Neutrophil (primary cell): Measurements from ENCODE around the gene DMBT1.

ENCODE experiments used
- H3K27ac ChIP-seq: fragments of 200-600 bp; sonication (generic); 2 replicates; pipeline ENCODE4 v1.5.1; 2016; ENCODE audit warnings: mild to moderate bottlenecking, moderate library complexity
- H3K27me3 ChIP-seq: fragments of 200-600 bp; sonication (generic); 2 replicates; pipeline ENCODE4 v1.6.0; 2016; ENCODE audit warnings: mild to moderate bottlenecking
- H3K36me3 ChIP-seq: fragments of 200-600 bp; sonication (generic); 2 replicates; pipeline ENCODE4 v1.5.1; 2017
- H3K4me1 ChIP-seq, 2 experiments: fragments of 200-600 bp in 1 of 2; sonication (generic) in 1 of 2; 1 replicate in 1 of 2; 2 replicates in 1 of 2; pipeline versions ENCODE4 v1.5.1 to v1.6.1; 2013 to 2016; ENCODE audit warnings: low read depth in 1 of 2, low read length in 1 of 2, mild to moderate bottlenecking in 1 of 2, moderate library complexity in 1 of 2; ENCODE audit not compliant: control insufficient read depth in 1 of 2, insufficient read depth in 1 of 2
- H3K4me3 ChIP-seq, 2 experiments: fragments of 200-600 bp in 1 of 2; sonication (generic) in 1 of 2; 1 replicate in 1 of 2; 2 replicates in 1 of 2; pipeline ENCODE4 v1.5.1; 2013 to 2016; ENCODE audit warnings: low read depth in 1 of 2, low read length in 1 of 2, mild to moderate bottlenecking in 1 of 2, moderate library complexity in 1 of 2
- H3K9me3 ChIP-seq: fragments of 200-600 bp; sonication (generic); 2 replicates; pipeline ENCODE4 v1.5.1; 2016
- TF ChIP-seq, protein P1 (sequence below): fragments of 200-600 bp; sonication (generic); IDR thresholded peaks from 2 replicates; pipeline ENCODE4 v1.5.1; 2016; ENCODE audit warnings: antibody characterized with exemption

DMBT1 gene

DNA sequence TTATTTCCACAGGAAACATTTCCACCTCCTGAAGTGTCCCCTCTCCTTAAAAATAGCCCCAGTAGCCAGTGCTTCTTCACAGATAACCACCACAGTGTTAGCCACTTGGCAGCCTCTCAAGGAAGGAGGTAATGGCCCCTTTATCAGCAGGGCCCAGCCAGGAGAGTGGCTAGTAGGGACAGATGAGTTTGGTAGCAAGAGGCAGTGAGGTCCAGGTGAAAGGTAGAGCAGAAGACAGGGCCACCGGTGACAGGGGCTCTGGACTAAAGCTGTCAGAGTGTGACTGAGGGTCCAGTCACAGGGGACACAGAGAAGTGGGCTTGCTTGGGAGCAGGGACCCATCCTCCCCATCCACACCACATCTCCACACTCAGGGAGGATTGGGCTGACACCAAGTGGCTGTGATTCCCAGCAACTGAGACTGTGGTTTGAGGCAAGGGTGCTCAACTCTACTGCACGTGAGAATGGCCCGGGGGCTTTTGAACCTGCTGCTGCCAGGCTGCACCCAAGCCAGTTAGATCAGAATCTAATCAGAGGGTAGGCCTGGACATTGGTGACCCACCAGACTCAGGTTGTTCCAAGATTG lies 86.9 kb downstream of the DMBT1 start:
- Histone ChIP-seq H3K9me3 (no peaks in the 10 kb centered on the region), H3K27ac (no peak overlapping the region), H3K27me3 (peaks cover 9% of the 10 kb centered on the region), H3K4me3 (no peak overlapping the region), H3K36me3 (no peaks in the 10 kb centered on the region), H3K4me1 (no peaks in the 10 kb centered on the region)
- TF ChIP-seq, protein P1, sequence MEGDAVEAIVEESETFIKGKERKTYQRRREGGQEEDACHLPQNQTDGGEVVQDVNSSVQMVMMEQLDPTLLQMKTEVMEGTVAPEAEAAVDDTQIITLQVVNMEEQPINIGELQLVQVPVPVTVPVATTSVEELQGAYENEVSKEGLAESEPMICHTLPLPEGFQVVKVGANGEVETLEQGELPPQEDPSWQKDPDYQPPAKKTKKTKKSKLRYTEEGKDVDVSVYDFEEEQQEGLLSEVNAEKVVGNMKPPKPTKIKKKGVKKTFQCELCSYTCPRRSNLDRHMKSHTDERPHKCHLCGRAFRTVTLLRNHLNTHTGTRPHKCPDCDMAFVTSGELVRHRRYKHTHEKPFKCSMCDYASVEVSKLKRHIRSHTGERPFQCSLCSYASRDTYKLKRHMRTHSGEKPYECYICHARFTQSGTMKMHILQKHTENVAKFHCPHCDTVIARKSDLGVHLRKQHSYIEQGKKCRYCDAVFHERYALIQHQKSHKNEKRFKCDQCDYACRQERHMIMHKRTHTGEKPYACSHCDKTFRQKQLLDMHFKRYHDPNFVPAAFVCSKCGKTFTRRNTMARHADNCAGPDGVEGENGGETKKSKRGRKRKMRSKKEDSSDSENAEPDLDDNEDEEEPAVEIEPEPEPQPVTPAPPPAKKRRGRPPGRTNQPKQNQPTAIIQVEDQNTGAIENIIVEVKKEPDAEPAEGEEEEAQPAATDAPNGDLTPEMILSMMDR = no peak

DNA sequence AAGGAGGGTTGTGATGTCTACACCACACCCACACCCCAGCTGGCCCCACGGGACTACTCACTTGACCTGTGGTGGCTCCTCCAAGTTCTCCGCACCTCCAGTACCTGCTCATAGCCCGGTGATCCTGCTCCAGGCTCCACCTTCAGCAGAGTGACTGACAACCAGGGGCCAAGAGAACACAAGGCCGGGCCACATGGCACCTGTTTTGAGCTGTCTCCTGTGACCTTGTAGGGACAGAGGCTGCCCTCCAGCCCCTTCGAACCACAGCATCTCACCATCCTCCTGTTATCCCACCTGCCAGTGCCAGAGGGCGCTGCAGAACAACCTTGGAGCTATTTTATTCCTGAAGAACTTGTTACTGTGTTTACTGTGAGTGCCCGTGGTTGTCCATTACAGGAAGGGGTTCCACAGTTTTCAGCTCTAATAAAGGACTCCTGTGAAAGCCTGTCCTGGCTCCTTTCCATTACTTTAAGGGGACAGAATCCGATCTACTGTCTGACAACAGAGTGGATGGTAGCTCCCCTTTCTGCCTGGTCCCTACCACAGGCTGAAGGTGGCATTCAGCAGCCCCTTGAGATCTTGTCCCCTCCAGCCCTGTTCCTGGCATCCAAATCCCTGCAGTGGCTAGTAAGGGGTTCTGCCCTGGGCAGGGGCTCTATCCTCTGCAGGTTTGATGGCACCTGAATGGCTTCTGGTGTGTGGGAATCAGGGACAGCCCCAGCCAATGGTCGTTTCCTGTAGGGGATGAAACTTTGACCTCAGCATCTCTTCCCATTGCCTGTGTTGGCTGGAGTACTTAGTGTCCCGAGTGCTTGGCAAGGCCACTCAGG lies 88.3 kb downstream of the DMBT1 start:
- Histone ChIP-seq H3K27me3 (peaks cover 9% of the 10 kb centered on the region), H3K4me1 (no peaks in the 10 kb centered on the region), H3K27ac (no peak overlapping the region), H3K9me3 (no peaks in the 10 kb centered on the region), H3K36me3 (no peaks in the 10 kb centered on the region), H3K4me3 (no peak overlapping the region)
- TF ChIP-seq, protein P1 = no peak

DNA sequence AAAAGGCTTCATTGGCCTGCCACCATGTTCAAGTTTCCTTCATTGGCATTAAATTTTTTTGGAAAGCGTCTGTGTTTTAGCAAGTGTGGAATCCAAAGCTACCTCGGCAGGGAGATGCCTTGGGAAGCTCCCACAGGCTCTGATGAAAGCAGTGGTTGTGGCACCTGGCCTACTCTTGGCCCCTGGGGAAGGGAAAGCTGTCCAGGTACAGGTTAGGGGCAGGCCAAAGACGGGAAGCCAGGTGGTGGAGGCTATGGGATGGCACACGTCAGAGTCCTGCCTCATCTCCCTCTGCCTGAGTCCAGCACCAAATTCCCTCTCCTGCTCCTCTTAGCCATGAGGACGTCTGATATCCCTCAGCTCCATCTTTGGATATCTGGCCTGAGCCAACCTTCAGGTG lies 89.3 kb downstream of the DMBT1 start:
- Histone ChIP-seq H3K4me1 (no peaks in the 10 kb centered on the region), H3K27ac (no peak overlapping the region), H3K9me3 (no peaks in the 10 kb centered on the region), H3K27me3 (peaks cover 9% of the 10 kb centered on the region), H3K4me3 (no peak overlapping the region), H3K36me3 (no peaks in the 10 kb centered on the region)
- TF ChIP-seq, protein P1 = no peak

DNA sequence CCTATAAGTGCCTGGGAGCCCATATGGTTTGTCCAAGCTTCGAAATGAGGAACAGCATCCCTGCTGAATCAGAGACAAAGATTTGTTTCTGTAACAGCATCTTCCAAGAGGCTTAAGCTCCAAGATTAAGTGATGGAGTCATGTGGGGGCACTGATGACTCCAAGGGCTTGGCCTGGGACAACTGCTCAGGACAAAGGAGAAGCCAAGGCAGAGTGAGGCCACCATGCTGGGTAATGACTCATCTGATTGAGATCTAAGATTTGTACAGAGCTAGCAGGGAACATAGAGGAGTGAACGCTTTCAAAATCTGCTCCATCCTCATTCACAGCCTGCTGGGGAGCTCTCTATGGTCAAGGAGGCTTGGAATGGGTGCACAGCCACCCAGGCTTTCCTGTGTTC lies 89.8 kb downstream of the DMBT1 start:
- TF ChIP-seq, protein P1 = no peak
- Histone ChIP-seq H3K9me3 (no peaks in the 10 kb centered on the region), H3K27ac (no peak overlapping the region), H3K36me3 (no peaks in the 10 kb centered on the region), H3K4me3 (no peak overlapping the region), H3K27me3 (peaks cover 9% of the 10 kb centered on the region), H3K4me1 (no peaks in the 10 kb centered on the region)

DNA sequence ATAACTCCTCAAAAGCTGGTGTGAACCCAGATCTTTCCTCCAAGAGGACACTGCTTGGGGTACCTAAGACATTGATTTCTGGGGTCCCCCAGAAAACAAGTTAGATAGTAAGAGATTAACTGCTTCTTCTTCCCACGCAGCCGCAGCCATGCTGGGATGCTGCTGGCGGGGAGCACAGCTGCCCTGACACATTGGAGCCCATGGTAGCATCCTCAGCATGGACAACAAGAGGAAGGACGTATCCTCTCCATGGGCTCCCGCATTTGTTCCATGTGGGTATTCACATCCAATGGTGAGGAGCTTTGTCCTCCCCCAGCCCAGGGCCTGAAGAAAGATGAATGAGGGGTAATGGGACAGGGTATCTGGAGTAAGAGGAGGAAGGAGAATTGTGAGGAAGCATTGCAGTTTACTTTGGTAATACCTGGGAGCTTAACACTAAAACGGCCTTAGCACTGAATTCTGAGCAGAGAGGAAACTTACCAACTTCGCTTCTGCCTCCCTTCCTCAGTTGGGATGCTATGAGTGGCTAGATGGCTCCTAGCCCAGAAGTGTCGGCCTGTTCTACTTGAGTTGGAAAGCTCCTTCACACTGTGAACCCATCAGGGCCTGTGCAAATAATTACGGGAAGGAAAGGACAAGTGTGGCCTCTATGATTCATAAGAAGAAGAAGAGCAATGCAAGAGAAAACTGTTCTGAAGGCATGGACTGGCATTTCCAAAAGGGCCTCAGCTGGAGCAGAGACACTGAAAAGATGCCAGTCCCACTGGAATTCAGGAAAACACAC lies 95.2 kb downstream of the DMBT1 start:
- no peak overlapping the region for H3K27ac ChIP-seq
- TF ChIP-seq, protein P1 = no peak
- H3K4me3 ChIP-seq = no peak overlapping the region
- H3K36me3 ChIP-seq = no peaks in the 10 kb centered on the region
- no peaks in the 10 kb centered on the region for H3K9me3 ChIP-seq
- H3K4me1 ChIP-seq = no peaks in the 10 kb centered on the region
- H3K27me3 ChIP-seq = peaks cover 7% of the 10 kb centered on the region
